MG63 (cell line): ENCODE results near the gene TATDN3. TPM values are rescaled to one million over a fixed set of nuclear protein-coding genes. Genes with fewer than 3 reads are reported as not detected.
"Not testable (repeated sequence)": the region's sequence is repeated elsewhere in the genome, so short reads cannot be mapped to it uniquely, and the experiment has no call there.

Experiments
- DNase-seq: peaks from one replicate; pipeline ENCODE4 v3.0.0-alpha.2; 2020
- H3K27me3 ChIP-seq: fragments of 250-450 bp; sonication (Bioruptor Pico); 2 replicates; pipeline ENCODE4 v1.5.1; 2020; ENCODE audit warnings: mild to moderate bottlenecking, moderate library complexity
- H3K36me3 ChIP-seq: fragments of 250-450 bp; sonication (Bioruptor Pico); 2 replicates; pipeline ENCODE4 v1.5.1; 2020; ENCODE audit warnings: mild to moderate bottlenecking, moderate library complexity
- H3K4me3 ChIP-seq: fragments of 250-450 bp; sonication (Bioruptor Pico); 2 replicates; pipeline ENCODE4 v1.5.1; 2020; ENCODE audit warnings: mild to moderate bottlenecking, moderate library complexity
- H3K9me3 ChIP-seq: fragments of 250-450 bp; sonication (Bioruptor Pico); 2 replicates; pipeline ENCODE4 v1.5.1; 2020; ENCODE audit warnings: mild to moderate bottlenecking, moderate library complexity
- total RNA-seq: library from RNA; depleted of rRNA; stranded (reverse); fragments of >200 nt; shearing (Covaris generic); gene quantifications from 2 replicates; pipeline ENCODE4 v1.2.3, GENCODE V29; 2014; ENCODE audit warnings: low replicate concordance

TATDN3 gene
- total RNA-seq, 1 experiment from 2014 or later: 15.6 TPM

- DNase-seq, H3K27me3 ChIP-seq, H3K4me3 ChIP-seq: not testable (repeated sequence)
- Histone ChIP-seq H3K9me3 (peaks cover 32% of the 10 kb centered on the region), H3K36me3 (peaks cover 20% of the 10 kb centered on the region)
Observed at GRCh38 chr1:212766825-212767224, 24.9 kb upstream of the TATDN3 start.

- Histone ChIP-seq H3K4me3 (no peak overlapping the region), H3K27me3 (no peaks in the 10 kb centered on the region), H3K9me3 (peaks cover 32% of the 10 kb centered on the region), H3K36me3 (peaks cover 34% of the 10 kb centered on the region)
- no peak for DNase-seq
Observed at GRCh38 chr1:212769459-212770167, 22.1 kb upstream of the TATDN3 start.

- no peak for DNase-seq
- peaks cover 34% of the 10 kb centered on the region for H3K36me3 ChIP-seq
- H3K4me3 ChIP-seq: no peak overlapping the region
- no peaks in the 10 kb centered on the region for H3K27me3 ChIP-seq
- H3K9me3 ChIP-seq: peaks cover 32% of the 10 kb centered on the region
Observed at GRCh38 chr1:212771341-212771740, 20.4 kb upstream of the TATDN3 start.

GRCh38 chr1:212773011-212773410, 18.7 kb upstream of the TATDN3 start:
- no peak for DNase-seq
- Histone ChIP-seq H3K4me3 (no peak overlapping the region), H3K27me3 (no peaks in the 10 kb centered on the region), H3K9me3 (peaks cover 22% of the 10 kb centered on the region), H3K36me3 (peaks cover 27% of the 10 kb centered on the region)

GRCh38 chr1:212774584-212774983, 17.1 kb upstream of the TATDN3 start:
- DNase-seq: no peak
- H3K27me3 ChIP-seq: no peaks in the 10 kb centered on the region
- no peak overlapping the region for H3K4me3 ChIP-seq
- peaks cover 9% of the 10 kb centered on the region; the same call in 1 of the 2 replicates for H3K9me3 ChIP-seq
- peaks cover 27% of the 10 kb centered on the region for H3K36me3 ChIP-seq

- H3K4me3 ChIP-seq: no peak overlapping the region
Observed at GRCh38 chr1:212775241-212775640, 16.5 kb upstream of the TATDN3 start.

GRCh38 chr1:212777151-212777550, 14.5 kb upstream of the TATDN3 start:
- Histone ChIP-seq H3K4me3 (no peak overlapping the region), H3K36me3 (peaks cover 32% of the 10 kb centered on the region), H3K9me3 (no peaks in the 10 kb centered on the region; the same call in 1 of the 2 replicates), H3K27me3 (no peaks in the 10 kb centered on the region)
- DNase-seq: no peak

More at GRCh38 chr1:212775241-212775640, 16.5 kb upstream of the TATDN3 start:
- H3K27me3 ChIP-seq: no peaks in the 10 kb centered on the region
- H3K9me3 ChIP-seq: peaks cover 9% of the 10 kb centered on the region; the same call in 1 of the 2 replicates
- H3K36me3 ChIP-seq: peaks cover 27% of the 10 kb centered on the region
- DNase-seq: no peak

GRCh38 chr1:212779086-212779485, 12.6 kb upstream of the TATDN3 start:
- H3K36me3 ChIP-seq: peaks cover 30% of the 10 kb centered on the region
- H3K4me3 ChIP-seq, H3K27me3 ChIP-seq, DNase-seq, H3K9me3 ChIP-seq: not testable (repeated sequence)

- DNase-seq: no peak
- H3K27me3 ChIP-seq: no peaks in the 10 kb centered on the region
- H3K4me3 ChIP-seq: no peak overlapping the region
- H3K36me3 ChIP-seq: peaks cover 35% of the 10 kb centered on the region
- H3K9me3 ChIP-seq: no peaks in the 10 kb centered on the region
Observed at GRCh38 chr1:212780759-212781158, 10.9 kb upstream of the TATDN3 start.

GRCh38 chr1:212781225-212781624, 10.5 kb upstream of the TATDN3 start:
- Histone ChIP-seq H3K27me3 (no peaks in the 10 kb centered on the region), H3K36me3 (peaks cover 35% of the 10 kb centered on the region), H3K9me3 (no peaks in the 10 kb centered on the region), H3K4me3 (no peak overlapping the region)
- DNase-seq: no peak

GRCh38 chr1:212782422-212783154, 9.1 kb upstream of the TATDN3 start:
- H3K27me3 ChIP-seq: no peaks in the 10 kb centered on the region
- peaks cover 38% of the 10 kb centered on the region for H3K36me3 ChIP-seq
- H3K9me3 ChIP-seq: no peaks in the 10 kb centered on the region
- DNase-seq: peak; percentile 31
- H3K4me3 ChIP-seq: no peak overlapping the region

GRCh38 chr1:212783976-212784375, 7.7 kb upstream of the TATDN3 start:
- H3K4me3 ChIP-seq: no peak overlapping the region
- no peaks in the 10 kb centered on the region for H3K9me3 ChIP-seq
- no peak for DNase-seq
- H3K27me3 ChIP-seq: no peaks in the 10 kb centered on the region
- peaks cover 38% of the 10 kb centered on the region for H3K36me3 ChIP-seq

GRCh38 chr1:212785871-212786270, 5.8 kb upstream of the TATDN3 start:
- H3K4me3 ChIP-seq: no peak overlapping the region
- no peak for DNase-seq
- no peaks in the 10 kb centered on the region for H3K27me3 ChIP-seq
- no peaks in the 10 kb centered on the region for H3K9me3 ChIP-seq
- H3K36me3 ChIP-seq: peaks cover 32% of the 10 kb centered on the region

- Histone ChIP-seq H3K27me3 (no peaks in the 10 kb centered on the region), H3K36me3 (peaks cover 2% of the 10 kb centered on the region; the same call in 1 of the 2 replicates), H3K4me3 (peak overlapping the region; percentile 99), H3K9me3 (no peaks in the 10 kb centered on the region)
- peak; percentile 82 for DNase-seq
Observed at GRCh38 chr1:212791261-212791675, 426 bp upstream of the TATDN3 start.

- Histone ChIP-seq H3K27me3 (no peaks in the 10 kb centered on the region), H3K4me3 (peak overlapping the region; percentile 99), H3K36me3 (no peaks in the 10 kb centered on the region), H3K9me3 (no peaks in the 10 kb centered on the region)
- no peak for DNase-seq
Observed at GRCh38 chr1:212792396-212792908, 758 bp downstream of the TATDN3 start.

- H3K27me3 ChIP-seq: no peaks in the 10 kb centered on the region
- no peak overlapping the region for H3K4me3 ChIP-seq
- H3K9me3 ChIP-seq: no peaks in the 10 kb centered on the region
- H3K36me3 ChIP-seq: no peaks in the 10 kb centered on the region; the same call in 1 of the 2 replicates
- no peak for DNase-seq
Observed at GRCh38 chr1:212794561-212795014, 2.9 kb downstream of the TATDN3 start.

- Histone ChIP-seq H3K27me3 (no peaks in the 10 kb centered on the region), H3K36me3 (peaks cover 2% of the 10 kb centered on the region; the same call in 1 of the 2 replicates)
Observed at GRCh38 chr1:212797681-212798080, 6.0 kb downstream of the TATDN3 start.

More at GRCh38 chr1:212797681-212798080, 6.0 kb downstream of the TATDN3 start:
- DNase-seq: no peak
- H3K4me3 ChIP-seq: no peak overlapping the region
- no peaks in the 10 kb centered on the region for H3K9me3 ChIP-seq
